Measurements from ENCODE around the gene NAP1L4.

NAP1L4 gene

DNA sequence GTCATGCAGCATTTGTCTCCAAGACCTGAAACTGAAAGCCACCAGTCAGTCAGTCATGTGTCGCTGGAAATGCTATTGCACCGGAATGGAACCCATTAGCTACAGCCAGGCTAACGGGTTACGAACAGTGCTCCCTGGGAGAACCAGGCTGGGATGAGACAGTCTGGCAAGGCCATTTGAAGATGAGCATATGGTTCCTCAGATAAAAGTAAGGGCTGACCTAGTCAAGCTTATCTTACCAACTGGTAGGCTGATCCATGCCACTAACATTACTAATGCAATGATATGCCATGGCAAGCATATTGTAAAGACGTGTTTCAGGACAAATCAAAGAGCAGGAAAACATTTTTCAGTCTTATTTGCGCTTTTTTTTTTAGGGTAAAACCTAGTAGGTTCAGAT lies 28.4 kb downstream of the NAP1L4 start:
- in situ Hi-C loops (cut with MboI; ENCODE audit: low sequenced_read_pairs): no loop called here

- in situ Hi-C loops (cut with MboI; ENCODE audit: low sequenced_read_pairs): no loop called here
These were observed 28.9 kb downstream of the NAP1L4 start for GRCh38 chr11:2963112-2963754.

GRCh38 chr11:2961080-2961479 lies 31.0 kb downstream of the NAP1L4 start:
- in situ Hi-C loops (cut with MboI; ENCODE audit: low sequenced_read_pairs): no loop called here

DNA sequence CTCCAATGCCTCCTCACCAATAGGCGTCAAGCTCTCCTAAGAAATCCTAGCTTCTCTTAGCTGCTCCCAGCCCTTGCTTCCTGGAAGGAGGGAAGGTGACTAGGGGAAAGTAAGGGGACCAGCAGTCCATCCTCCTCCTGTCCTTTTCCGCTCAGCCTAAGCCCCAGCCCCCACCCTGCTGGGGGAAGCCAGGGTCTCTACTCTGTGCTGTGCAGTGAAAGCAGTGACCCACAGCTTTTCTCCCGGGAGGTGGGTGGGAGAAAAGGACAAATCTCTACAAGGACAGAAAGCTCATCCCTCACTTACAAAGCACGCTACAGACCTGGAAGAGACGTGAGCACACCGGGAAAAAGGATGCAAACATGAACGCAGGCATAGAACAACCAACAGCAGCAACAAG lies 32.0 kb downstream of the NAP1L4 start:
- in situ Hi-C loops (cut with MboI; ENCODE audit: low sequenced_read_pairs): no loop called here

GRCh38 chr11:2958251-2958650 lies 33.9 kb downstream of the NAP1L4 start:
- in situ Hi-C loops (cut with MboI; ENCODE audit: low sequenced_read_pairs): no loop called here

DNA sequence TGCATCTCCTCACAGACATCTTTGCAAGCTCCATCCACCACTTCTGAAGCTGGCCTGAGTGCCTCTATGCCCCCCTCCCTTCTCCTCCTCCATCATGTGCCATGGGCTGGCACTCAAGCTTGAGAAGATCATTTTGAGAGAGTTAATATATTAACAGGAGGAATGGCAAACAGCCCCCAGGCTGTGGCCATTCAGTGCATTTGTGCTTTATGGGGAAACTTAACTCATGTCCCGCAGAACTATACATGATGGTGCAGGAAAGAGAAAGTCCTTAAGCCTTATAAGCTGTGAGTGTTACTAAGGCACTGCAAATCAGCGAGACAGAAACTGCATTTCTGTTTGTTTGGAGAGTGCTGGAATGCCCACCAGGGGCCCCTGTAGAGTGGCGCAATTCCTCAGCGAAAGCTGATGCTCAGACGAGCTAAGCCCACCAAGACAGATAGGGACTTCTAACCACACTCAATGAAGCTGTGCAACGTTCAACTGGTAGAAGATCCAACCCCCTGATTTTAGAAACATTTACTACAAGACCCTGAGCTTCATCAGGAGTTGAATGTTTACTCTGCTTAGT lies 36.1 kb downstream of the NAP1L4 start:
- in situ Hi-C loops (cut with MboI; ENCODE audit: low sequenced_read_pairs): no loop called here

DNA sequence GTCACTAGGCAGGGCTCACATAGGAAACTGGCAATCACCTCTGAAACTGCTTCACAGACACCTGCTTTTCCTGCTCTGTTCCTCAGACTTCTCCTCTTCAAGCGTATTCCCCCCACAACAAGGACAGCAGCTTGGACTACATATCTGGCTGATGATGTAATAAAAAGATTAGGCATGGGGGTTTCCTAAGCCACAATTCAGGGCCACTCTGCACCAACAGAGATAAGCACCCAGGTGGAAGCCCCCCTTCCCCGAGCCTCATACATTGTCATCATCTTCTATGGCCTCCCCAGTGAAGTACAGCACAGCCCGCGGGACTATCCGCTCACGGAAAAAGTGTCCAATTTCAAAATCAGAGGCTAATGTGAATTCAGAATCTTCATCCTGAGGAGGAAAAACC lies 37.9 kb downstream of the NAP1L4 start:
- in situ Hi-C loops (cut with MboI; ENCODE audit: low sequenced_read_pairs): no loop called here

- in situ Hi-C loops (cut with MboI; ENCODE audit: low sequenced_read_pairs): no loop called here
These were observed 39.8 kb downstream of the NAP1L4 start for GRCh38 chr11:2952290-2952689.

DNA sequence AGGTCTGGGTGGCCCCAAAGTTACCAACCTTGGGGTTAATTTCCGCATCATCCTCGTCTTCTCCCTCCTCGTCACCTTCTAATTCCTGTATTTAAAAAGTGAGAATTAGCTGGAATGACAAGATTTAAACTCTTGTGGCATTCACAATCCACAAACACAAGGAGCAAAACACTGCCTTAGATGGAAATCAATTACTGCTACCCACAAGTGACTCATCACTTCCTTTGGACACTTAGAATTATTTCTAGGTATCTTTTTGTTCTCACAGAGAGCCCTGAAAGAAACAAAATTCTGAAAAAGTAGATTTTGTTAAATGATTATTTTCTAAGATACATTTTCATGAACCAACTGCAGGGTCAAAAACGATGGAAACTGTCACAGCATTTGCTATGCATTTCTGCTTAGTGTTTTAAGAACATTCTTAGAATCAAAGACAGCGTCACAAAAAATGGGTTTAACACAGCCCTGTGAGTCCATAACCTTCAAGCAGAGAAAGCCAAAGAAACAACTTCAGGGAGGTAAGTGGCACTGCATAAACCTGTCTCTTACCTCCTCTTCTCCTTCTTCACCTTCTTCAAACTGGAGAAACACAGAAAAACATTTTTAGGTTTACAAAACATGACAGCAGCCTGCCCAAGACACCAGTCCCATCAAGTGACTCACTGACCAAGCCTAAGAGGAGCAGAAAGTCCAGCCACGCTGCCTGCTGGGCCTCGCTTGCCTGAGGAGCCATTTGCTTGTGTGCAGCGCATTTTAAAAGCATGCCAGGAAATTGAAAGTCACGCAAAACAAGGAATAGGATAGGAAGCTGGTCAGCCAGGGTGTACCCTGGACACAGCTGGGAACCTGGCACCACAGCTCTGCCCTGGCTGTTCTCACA lies 40.7 kb downstream of the NAP1L4 start:
- in situ Hi-C loops (cut with MboI; ENCODE audit: low sequenced_read_pairs): no loop called here

- in situ Hi-C loops (cut with MboI; ENCODE audit: low sequenced_read_pairs): no loop called here
These were observed 41.3 kb downstream of the NAP1L4 start for GRCh38 chr11:2950825-2951224.

- in situ Hi-C loops (cut with MboI; ENCODE audit: low sequenced_read_pairs): no loop called here
These were observed 42.2 kb downstream of the NAP1L4 start for GRCh38 chr11:2949920-2950319.

- in situ Hi-C loops (cut with MboI; ENCODE audit: low sequenced_read_pairs): no loop called here
These were observed 44.4 kb downstream of the NAP1L4 start for GRCh38 chr11:2947744-2948143.

DNA sequence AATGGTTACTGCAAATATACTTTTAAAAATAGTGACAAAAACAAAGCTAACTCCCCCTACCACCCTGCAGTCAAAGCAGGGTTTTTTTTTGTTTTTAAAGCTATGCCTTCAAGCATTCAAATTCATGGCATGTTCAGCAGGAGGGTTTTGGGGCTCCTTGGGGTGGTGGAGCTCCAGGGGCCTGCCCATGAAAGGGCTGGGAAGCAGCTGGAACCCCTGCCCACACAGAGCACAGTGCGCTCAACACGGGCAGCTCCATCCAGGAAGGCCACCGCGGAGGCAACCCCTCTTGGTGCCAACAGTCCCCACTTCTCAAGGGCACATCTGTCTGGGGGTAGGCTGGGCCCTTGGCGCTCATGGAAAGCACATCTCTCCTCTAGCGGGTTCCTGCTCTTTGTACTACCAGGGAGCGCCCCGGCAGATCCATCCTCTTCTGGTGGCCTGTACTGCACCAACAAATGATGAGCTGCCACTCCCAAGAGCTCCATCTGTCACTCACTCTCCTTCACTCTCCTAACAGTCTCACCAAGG lies 46.3 kb downstream of the NAP1L4 start:
- in situ Hi-C loops (cut with MboI; ENCODE audit: low sequenced_read_pairs): no loop called here

DNA sequence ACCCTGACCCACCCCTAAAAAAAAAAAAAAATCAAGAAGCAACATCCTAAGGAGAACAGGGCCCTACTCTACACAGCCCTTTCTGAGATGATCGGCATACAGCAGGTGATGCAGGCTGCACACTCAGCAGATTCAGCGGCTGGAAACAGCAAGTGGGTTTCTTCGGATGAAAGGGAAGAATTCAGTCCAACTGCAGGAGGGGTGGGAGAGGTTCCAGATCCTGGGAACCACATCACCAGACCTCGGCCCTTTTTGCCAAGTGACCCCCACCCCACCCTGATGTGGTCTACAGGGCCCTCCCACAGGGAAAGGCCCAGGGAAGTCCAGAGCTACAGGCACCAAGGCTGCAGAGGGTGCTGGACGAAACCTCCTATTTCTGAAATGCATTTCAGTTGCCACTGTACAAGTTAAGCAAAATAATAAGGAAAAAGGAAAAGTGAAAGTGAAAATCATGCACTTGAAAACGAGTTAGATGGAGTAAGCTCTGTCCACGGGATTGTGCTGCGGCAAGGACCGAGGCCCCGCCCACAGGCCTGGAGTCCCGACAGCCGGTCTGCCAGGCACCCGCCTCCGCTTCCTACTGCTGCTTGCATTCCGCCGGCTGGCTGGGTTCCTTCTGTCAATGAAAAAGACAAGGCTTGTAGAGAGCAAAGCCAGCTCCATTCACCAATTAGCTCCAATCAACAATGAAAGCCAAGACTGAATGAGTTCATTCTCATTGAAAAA lies 46.9 kb downstream of the NAP1L4 start:
- in situ Hi-C loops (cut with MboI; ENCODE audit: low sequenced_read_pairs): no loop called here

DNA sequence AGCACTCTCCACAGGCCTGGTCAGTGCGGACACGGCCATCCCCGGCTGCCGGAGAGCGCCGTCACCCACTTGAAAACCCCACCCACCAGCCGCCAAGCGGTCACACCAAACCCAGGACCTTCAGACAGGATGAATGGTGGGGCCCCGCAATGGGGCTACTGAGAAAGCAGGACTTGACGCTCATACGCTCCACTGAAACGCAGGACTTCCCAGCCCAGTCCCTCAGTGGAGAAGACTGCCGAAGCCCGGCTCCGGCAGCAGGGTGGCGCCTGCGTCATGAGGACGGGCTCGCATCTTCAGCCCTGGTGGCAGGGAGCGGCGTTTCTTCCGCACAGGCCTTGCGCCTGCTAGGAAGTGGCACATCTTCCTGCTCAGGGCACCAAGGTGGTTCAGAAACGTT lies 47.6 kb downstream of the NAP1L4 start:
- in situ Hi-C loops (cut with MboI; ENCODE audit: low sequenced_read_pairs): no loop called here

GRCh38 chr11:2943711-2944118 lies 48.4 kb downstream of the NAP1L4 start:
- in situ Hi-C loops (cut with MboI; ENCODE audit: low sequenced_read_pairs): no loop called here

DNA sequence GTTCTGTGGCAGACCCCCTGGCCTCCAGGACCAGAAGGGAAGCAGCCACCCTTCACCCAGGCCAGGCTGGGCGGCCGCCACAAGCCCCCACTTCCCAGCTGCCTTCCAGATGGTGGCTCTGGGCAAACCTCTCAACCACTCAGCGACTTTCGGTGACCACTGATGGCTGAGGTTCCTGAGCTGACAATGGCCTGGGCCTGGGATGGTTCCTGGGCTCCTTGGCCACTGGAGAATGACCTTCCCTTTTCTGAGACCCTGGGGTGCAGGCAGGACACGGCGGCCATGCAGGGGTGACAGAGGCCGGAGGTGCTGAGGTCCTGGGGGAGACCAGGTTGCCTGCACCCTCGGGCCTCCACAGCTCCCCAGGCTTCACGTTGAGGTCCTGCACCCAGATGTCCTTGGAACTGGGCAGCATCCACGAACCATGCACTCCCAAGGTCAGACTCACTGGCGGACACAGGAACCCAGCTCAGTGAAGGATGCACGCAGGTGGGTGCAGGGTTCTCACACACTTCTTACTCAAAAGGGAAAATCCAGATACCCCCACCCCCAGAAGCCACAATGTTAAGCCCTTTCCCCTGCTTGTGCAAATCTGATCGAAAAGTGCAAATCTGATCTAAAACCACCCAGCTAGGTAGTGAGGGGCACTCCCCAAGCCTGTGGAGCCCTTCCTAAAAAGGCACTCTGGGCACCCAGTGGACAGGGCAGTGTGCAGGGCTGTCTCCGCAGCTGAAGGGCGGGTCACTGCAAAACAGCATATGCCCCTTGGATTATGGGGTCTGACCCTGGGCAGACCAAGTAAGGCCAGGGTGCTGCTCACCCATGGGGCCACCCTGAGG lies 49.0 kb downstream of the NAP1L4 start:
- in situ Hi-C loops (cut with MboI; ENCODE audit: low sequenced_read_pairs): no loop called here

- in situ Hi-C loops (cut with MboI; ENCODE audit: low sequenced_read_pairs): no loop called here
These were observed 49.7 kb downstream of the NAP1L4 start for GRCh38 chr11:2942447-2942846.

GRCh38 chr11:2940921-2941821 lies 51.0 kb downstream of the NAP1L4 start:
- in situ Hi-C loops (cut with MboI; ENCODE audit: low sequenced_read_pairs): no loop called here
